ENCODE data around the gene TOMM40. TPM values are rescaled to one million over a fixed set of nuclear protein-coding genes. Genes with fewer than 3 reads are reported as not detected.

TOMM40 gene
- total and polyA plus RNA-seq, 4 donors = 17.6 to 76.8 (median 62.2) TPM

- DNase-seq = no peak
- Histone ChIP-seq H3K9ac (ENCODE audit: insufficient read depth in 1 of 2, low read length in 2 of 2) (no peak overlapping the region), H3K27me3 (ENCODE audit: control insufficient read depth in 3 of 3, insufficient read depth in 3 of 3, low read length in 2 of 3) (no peaks in the 10 kb centered on the region), H3K27ac (ENCODE audit: low read depth in 1 of 2, low read length in 1 of 2) (no peak overlapping the region), H3K9me3 (ENCODE audit: control insufficient read depth in 4 of 4, insufficient read depth in 3 of 4, low read length in 3 of 4) (no peaks in the 10 kb centered on the region), H3K4me1 (ENCODE audit: control insufficient read depth in 5 of 5, insufficient read depth in 5 of 5, low read length in 5 of 5) (peaks cover 4 to 13% (median 5%) of the 10 kb centered on the region in 5 donors), H3K36me3 (ENCODE audit: control insufficient read depth in 4 of 4, insufficient read depth in 4 of 4, low read length in 4 of 4) (peaks cover 19 to 47% (median 25%) of the 10 kb centered on the region in 4 donors), H3K4me3 (no peak overlapping the region)
- no peak for ATAC-seq (ENCODE audit: insufficient read depth, low FRiP score)
- 78 to 86% methylated on average over 9 of the region's 9 CpGs for WGBS, 2 donors
- TF ChIP-seq CTCF (IDR thresholded peaks at IDR 0.05; ENCODE audit: control extremely low read depth, extremely low read depth) = no peak
These were observed 3.9 kb downstream of the TOMM40 start for GRCh38 chr19:44894946-44895345.

- H3K4me1 ChIP-seq (ENCODE audit: control insufficient read depth in 5 of 5, insufficient read depth in 5 of 5, low read length in 5 of 5) = no peaks in the 10 kb centered on the region
- peaks cover 32 to 64% (median 34%) of the 10 kb centered on the region in 4 donors for H3K36me3 ChIP-seq (ENCODE audit: control insufficient read depth in 4 of 4, insufficient read depth in 4 of 4, low read length in 4 of 4)
- no peaks in the 10 kb centered on the region for H3K27me3 ChIP-seq (ENCODE audit: control insufficient read depth in 3 of 3, insufficient read depth in 3 of 3, low read length in 2 of 3)
- 94 to 95% methylated on average over 8 of the region's 8 CpGs for WGBS, 2 donors
- no peak for ATAC-seq (ENCODE audit: insufficient read depth, low FRiP score)
- H3K9me3 ChIP-seq (ENCODE audit: control insufficient read depth in 4 of 4, insufficient read depth in 3 of 4, low read length in 3 of 4) = no peaks in the 10 kb centered on the region
- H3K4me3 ChIP-seq = no peak overlapping the region
- H3K9ac ChIP-seq (ENCODE audit: insufficient read depth in 1 of 2, low read length in 2 of 2) = no peak overlapping the region
- no peak overlapping the region for H3K27ac ChIP-seq (ENCODE audit: low read depth in 1 of 2, low read length in 1 of 2)
- TF ChIP-seq CTCF (IDR thresholded peaks at IDR 0.05; ENCODE audit: control extremely low read depth, extremely low read depth) = no peak
- DNase-seq = no peak
These were observed 6.8 kb downstream of the TOMM40 start for GRCh38 chr19:44897835-44898234.

- peaks cover 19 to 47% (median 27%) of the 10 kb centered on the region in 4 donors for H3K36me3 ChIP-seq (ENCODE audit: control insufficient read depth in 4 of 4, insufficient read depth in 4 of 4, low read length in 4 of 4)
- ATAC-seq (ENCODE audit: insufficient read depth, low FRiP score) = no peak
- H3K4me3 ChIP-seq = no peak overlapping the region
These were observed 9.5 kb downstream of the TOMM40 start for GRCh38 chr19:44900328-44901244.

More at GRCh38 chr19:44900328-44901244, 9.5 kb downstream of the TOMM40 start:
- H3K27me3 ChIP-seq (ENCODE audit: control insufficient read depth in 3 of 3, insufficient read depth in 3 of 3, low read length in 2 of 3) = no peaks in the 10 kb centered on the region
- H3K27ac ChIP-seq (ENCODE audit: low read depth in 1 of 2, low read length in 1 of 2) = no peak overlapping the region
- 91 to 96% methylated on average over 19 of the region's 19 CpGs for WGBS, 2 donors
- no peak for DNase-seq
- H3K9me3 ChIP-seq (ENCODE audit: control insufficient read depth in 4 of 4, insufficient read depth in 3 of 4, low read length in 3 of 4) = no peaks in the 10 kb centered on the region
- TF ChIP-seq CTCF (IDR thresholded peaks at IDR 0.05; ENCODE audit: control extremely low read depth, extremely low read depth) = no peak
- peaks cover 0 to 8% (median 0%) of the 10 kb centered on the region in 5 donors for H3K4me1 ChIP-seq (ENCODE audit: control insufficient read depth in 5 of 5, insufficient read depth in 5 of 5, low read length in 5 of 5)
- H3K9ac ChIP-seq (ENCODE audit: insufficient read depth in 1 of 2, low read length in 2 of 2) = no peak overlapping the region

All from lung (tissue), 12 donors.